SK-N-SH (cell line): Measurements from ENCODE around the gene C3orf52.

Experiments
- CHD2 ChIP-seq: fragments of 150-350 bp; IDR thresholded peaks from 2 replicates; pipeline ENCODE4 v1.6.1; 2018; ENCODE audit warnings: low read length; ENCODE audit not compliant: partially characterized antibody
- EZH2phosphoT487 ChIP-seq: fragments of 200-600 bp; sonication (generic); IDR thresholded peaks from 2 replicates; pipeline ENCODE4 v1.6.1; 2017; ENCODE audit warnings: low read depth, mixed run types, mild to moderate bottlenecking, antibody characterized with exemption, moderate library complexity, borderline replicate concordance
- POLR2AphosphoS5 ChIP-seq: IDR thresholded peaks from 2 replicates; pipeline ENCODE4 v1.6.1; 2012; ENCODE audit warnings: low read depth, low read length
- RAD21 ChIP-seq: IDR thresholded peaks from 2 replicates; pipeline ENCODE4 v1.6.1; 2012; ENCODE audit warnings: mild to moderate bottlenecking, low read length
- RFX5 ChIP-seq: IDR thresholded peaks from 2 replicates; pipeline ENCODE4 v1.6.1; 2012; ENCODE audit warnings: mild to moderate bottlenecking, improper control_type of control experiment, low read length
- SIN3A ChIP-seq: IDR thresholded peaks from 2 replicates; pipeline ENCODE4 v1.6.1; 2012; ENCODE audit warnings: low read depth, mild to moderate bottlenecking, low read length, moderate library complexity, borderline replicate concordance
- YY1 ChIP-seq: IDR thresholded peaks from 2 replicates; pipeline ENCODE4 v1.4.0; 2012; ENCODE audit warnings: low read depth, mild to moderate bottlenecking
- TF ChIP-seq, protein P1 (sequence below): fragments of 200-600 bp; sonication (generic); IDR thresholded peaks from 2 replicates; pipeline ENCODE4 v1.6.1; 2017; ENCODE audit warnings: antibody characterized with exemption, mild to moderate bottlenecking, moderate library complexity
- TF ChIP-seq, protein P2 (sequence below): fragments of 150-350 bp; IDR thresholded peaks from 2 replicates; pipeline ENCODE4 v1.6.1; 2017; ENCODE audit warnings: antibody characterized with exemption, low read length, low read depth, borderline replicate concordance
- TF ChIP-seq, protein P3 (sequence below): IDR thresholded peaks from 2 replicates; pipeline ENCODE4 v1.4.0; 2012; ENCODE audit warnings: low read depth
- TF ChIP-seq, protein P4 (sequence below): IDR thresholded peaks from 2 replicates; pipeline ENCODE4 v1.4.0; 2012; ENCODE audit warnings: low read depth, borderline replicate concordance
- TF ChIP-seq, protein P5 (sequence below): IDR thresholded peaks from 2 replicates; pipeline ENCODE4 v1.6.1; 2012; ENCODE audit warnings: mild to moderate bottlenecking, low read depth, low read length, moderate library complexity

DNA sequence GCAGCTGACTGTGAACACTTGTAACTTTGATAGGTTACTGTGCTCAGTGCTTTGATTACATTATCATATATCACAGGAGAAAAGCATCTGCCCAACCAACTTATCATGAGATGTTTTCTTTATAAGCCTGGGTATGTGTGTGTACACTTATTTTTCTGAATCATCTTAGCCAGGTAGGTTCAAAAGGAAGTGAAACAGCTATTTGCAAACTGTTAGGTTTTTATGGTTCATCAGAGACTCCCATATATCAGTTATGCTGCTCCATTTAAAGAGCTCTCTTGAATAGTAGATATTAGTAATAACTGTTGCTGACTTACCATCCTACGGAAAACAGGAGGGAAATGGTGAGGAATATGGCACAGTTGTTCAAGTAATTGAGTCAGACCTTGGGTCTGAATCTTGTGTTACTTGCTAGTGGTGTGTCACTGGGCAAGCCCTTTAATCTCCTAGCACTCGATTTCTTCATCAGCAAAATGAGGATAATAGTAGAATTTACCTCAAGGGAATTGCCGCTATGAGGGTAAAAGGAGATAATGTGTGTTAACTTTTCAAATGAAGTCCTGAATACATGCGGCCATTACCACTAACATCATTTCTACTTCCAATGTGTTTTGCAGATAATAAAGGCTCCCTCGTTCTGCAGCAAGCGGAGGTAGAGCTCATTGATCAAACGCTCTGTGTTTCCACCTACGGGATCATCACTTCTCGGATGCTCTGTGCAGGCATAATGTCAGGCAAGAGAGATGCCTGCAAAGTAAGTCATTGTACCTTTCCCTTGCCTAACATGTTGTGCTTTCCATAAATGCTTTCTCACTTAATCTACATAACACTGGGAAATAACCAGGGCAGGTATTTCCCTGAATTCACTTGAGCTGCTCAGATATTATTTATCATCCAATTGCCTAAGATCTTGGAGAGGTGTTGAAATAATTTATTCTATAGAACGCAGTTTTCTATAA is 7.8 kb upstream of the C3orf52 start:
- TF ChIP-seq YY1 (no peak), CHD2 (no peak), RAD21 (no peak), RFX5 (no peak), EZH2phosphoT487 (no peak), POLR2AphosphoS5 (no peak), SIN3A (no peak)
- TF ChIP-seq, protein P1, sequence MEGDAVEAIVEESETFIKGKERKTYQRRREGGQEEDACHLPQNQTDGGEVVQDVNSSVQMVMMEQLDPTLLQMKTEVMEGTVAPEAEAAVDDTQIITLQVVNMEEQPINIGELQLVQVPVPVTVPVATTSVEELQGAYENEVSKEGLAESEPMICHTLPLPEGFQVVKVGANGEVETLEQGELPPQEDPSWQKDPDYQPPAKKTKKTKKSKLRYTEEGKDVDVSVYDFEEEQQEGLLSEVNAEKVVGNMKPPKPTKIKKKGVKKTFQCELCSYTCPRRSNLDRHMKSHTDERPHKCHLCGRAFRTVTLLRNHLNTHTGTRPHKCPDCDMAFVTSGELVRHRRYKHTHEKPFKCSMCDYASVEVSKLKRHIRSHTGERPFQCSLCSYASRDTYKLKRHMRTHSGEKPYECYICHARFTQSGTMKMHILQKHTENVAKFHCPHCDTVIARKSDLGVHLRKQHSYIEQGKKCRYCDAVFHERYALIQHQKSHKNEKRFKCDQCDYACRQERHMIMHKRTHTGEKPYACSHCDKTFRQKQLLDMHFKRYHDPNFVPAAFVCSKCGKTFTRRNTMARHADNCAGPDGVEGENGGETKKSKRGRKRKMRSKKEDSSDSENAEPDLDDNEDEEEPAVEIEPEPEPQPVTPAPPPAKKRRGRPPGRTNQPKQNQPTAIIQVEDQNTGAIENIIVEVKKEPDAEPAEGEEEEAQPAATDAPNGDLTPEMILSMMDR = no peak
- TF ChIP-seq, protein P2, sequence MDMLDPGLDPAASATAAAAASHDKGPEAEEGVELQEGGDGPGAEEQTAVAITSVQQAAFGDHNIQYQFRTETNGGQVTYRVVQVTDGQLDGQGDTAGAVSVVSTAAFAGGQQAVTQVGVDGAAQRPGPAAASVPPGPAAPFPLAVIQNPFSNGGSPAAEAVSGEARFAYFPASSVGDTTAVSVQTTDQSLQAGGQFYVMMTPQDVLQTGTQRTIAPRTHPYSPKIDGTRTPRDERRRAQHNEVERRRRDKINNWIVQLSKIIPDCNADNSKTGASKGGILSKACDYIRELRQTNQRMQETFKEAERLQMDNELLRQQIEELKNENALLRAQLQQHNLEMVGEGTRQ = no peak
- TF ChIP-seq, protein P3, sequence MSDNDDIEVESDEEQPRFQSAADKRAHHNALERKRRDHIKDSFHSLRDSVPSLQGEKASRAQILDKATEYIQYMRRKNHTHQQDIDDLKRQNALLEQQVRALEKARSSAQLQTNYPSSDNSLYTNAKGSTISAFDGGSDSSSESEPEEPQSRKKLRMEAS = no peak
- TF ChIP-seq, protein P4, sequence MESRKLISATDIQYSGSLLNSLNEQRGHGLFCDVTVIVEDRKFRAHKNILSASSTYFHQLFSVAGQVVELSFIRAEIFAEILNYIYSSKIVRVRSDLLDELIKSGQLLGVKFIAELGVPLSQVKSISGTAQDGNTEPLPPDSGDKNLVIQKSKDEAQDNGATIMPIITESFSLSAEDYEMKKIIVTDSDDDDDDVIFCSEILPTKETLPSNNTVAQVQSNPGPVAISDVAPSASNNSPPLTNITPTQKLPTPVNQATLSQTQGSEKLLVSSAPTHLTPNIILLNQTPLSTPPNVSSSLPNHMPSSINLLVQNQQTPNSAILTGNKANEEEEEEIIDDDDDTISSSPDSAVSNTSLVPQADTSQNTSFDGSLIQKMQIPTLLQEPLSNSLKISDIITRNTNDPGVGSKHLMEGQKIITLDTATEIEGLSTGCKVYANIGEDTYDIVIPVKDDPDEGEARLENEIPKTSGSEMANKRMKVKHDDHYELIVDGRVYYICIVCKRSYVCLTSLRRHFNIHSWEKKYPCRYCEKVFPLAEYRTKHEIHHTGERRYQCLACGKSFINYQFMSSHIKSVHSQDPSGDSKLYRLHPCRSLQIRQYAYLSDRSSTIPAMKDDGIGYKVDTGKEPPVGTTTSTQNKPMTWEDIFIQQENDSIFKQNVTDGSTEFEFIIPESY = no peak
- TF ChIP-seq, protein P5, sequence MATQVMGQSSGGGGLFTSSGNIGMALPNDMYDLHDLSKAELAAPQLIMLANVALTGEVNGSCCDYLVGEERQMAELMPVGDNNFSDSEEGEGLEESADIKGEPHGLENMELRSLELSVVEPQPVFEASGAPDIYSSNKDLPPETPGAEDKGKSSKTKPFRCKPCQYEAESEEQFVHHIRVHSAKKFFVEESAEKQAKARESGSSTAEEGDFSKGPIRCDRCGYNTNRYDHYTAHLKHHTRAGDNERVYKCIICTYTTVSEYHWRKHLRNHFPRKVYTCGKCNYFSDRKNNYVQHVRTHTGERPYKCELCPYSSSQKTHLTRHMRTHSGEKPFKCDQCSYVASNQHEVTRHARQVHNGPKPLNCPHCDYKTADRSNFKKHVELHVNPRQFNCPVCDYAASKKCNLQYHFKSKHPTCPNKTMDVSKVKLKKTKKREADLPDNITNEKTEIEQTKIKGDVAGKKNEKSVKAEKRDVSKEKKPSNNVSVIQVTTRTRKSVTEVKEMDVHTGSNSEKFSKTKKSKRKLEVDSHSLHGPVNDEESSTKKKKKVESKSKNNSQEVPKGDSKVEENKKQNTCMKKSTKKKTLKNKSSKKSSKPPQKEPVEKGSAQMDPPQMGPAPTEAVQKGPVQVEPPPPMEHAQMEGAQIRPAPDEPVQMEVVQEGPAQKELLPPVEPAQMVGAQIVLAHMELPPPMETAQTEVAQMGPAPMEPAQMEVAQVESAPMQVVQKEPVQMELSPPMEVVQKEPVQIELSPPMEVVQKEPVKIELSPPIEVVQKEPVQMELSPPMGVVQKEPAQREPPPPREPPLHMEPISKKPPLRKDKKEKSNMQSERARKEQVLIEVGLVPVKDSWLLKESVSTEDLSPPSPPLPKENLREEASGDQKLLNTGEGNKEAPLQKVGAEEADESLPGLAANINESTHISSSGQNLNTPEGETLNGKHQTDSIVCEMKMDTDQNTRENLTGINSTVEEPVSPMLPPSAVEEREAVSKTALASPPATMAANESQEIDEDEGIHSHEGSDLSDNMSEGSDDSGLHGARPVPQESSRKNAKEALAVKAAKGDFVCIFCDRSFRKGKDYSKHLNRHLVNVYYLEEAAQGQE = no peak
